D721Med (cell line): ENCODE measurements around the gene PCDHGB5.
"Not testable (repeated sequence)": the region's sequence is repeated elsewhere in the genome, so short reads cannot be mapped to it uniquely, and the experiment has no call there.

Experiments used
- DNase-seq: peaks from one replicate; pipeline ENCODE4 v3.0.0; 2011; ENCODE audit warnings: low spot score; ENCODE audit not compliant: insufficient read length
- FAIRE-seq: peaks from 2 replicates; lab custom pipeline; 2011; peaks lifted over from hg19 to GRCh38; lab: Jason Lieb, UNC
- CTCF ChIP-seq: IDR thresholded peaks from 2 replicates; pipeline ENCODE4 v1.5.1; 2012; ENCODE audit warnings: mild to moderate bottlenecking, control low read depth; ENCODE audit not compliant: insufficient read depth; ENCODE audit errors: missing control alignments

Gene PCDHGB5

GRCh38 chr5:141398608-141399007 lies 861 bp downstream of the PCDHGB5 start:
- FAIRE-seq: no peak
- no peak for DNase-seq
- TF ChIP-seq CTCF: no peak

GRCh38 chr5:141399555-141400258 lies 2.0 kb downstream of the PCDHGB5 start:
- no peak for DNase-seq

GRCh38 chr5:141402553-141403243 lies 5.0 kb downstream of the PCDHGB5 start, which contains the start of gene PCDHGA9:
PCDHGA9 (plus strand) TSS chr5:141402778; CDS start chr5:141402953, 175 bp downstream.
- DNase-seq (no peak), FAIRE-seq (no peak)
- peak; percentile 42 for TF ChIP-seq CTCF

More at GRCh38 chr5:141399555-141400258, 2.0 kb downstream of the PCDHGB5 start:
- no peak for FAIRE-seq
- TF ChIP-seq CTCF: no peak

GRCh38 chr5:141403387-141403786 lies 5.6 kb downstream of the PCDHGB5 start:
- FAIRE-seq: no peak
- TF ChIP-seq CTCF: no peak
- no peak for DNase-seq

GRCh38 chr5:141407790-141408505 lies 10.2 kb downstream of the PCDHGB5 start, which contains the start of gene PCDHGB6:
PCDHGB6 (plus strand) TSS chr5:141408021; CDS start chr5:141408203, 182 bp downstream.
- FAIRE-seq, DNase-seq: not testable (repeated sequence)

GRCh38 chr5:141409598-141410306 lies 12.0 kb downstream of the PCDHGB5 start:
- TF ChIP-seq CTCF: no peak
- DNase-seq: no peak
- FAIRE-seq: no peak

GRCh38 chr5:141411575-141411974 lies 13.8 kb downstream of the PCDHGB5 start:
- FAIRE-seq (no peak), DNase-seq (no peak)
- no peak for TF ChIP-seq CTCF
